H1 (cell line): ENCODE data around the gene SLC25A17. TPM values are rescaled to one million over a fixed set of nuclear protein-coding genes. Genes with fewer than 3 reads are reported as not detected.

Experiments used
- CTCF ChIA-PET: fragments of 300-600 bp; sonication (Branson Sonifier 250); formaldehyde crosslinking; loops from one replicate; lab custom pipeline; 2021; ENCODE audit not compliant: partially characterized antibody; lab: Charles Lee
- POLR2A ChIA-PET: fragments of 300-600 bp; sonication (Branson Sonifier 250); formaldehyde crosslinking; loops from one replicate; lab custom pipeline; 2021; ENCODE audit warnings: inconsistent platforms; ENCODE audit not compliant: partially characterized antibody; lab: Charles Lee
- DNase-seq, 2 experiments: peaks; one replicate each; pipeline versions ENCODE4 v3.0.0 to v3.0.0-alpha.2; 2010 to 2022; ENCODE audit warnings: low spot score in 2 of 2, low read depth in 1 of 2, mixed read lengths in 1 of 2
- FAIRE-seq: peaks from 2 replicates; lab custom pipeline; 2011; peaks lifted over from hg19 to GRCh38; lab: Jason Lieb, UNC
- H2AFZ ChIP-seq: 2 replicates; pipeline ENCODE4 v1.8.1; 2012; ENCODE audit warnings: low read length, inconsistent platforms
- H2AK5ac ChIP-seq: 2 replicates; pipeline ENCODE4 v1.6.1; 2013; ENCODE audit warnings: low read depth, low read length
- H2BK120ac ChIP-seq: replicated peaks from 2 replicates; pipeline ENCODE3; 2013; ENCODE audit warnings: low read depth, low read length, inconsistent platforms
- H2BK12ac ChIP-seq: 2 replicates; pipeline ENCODE4 v1.6.1; 2013; ENCODE audit warnings: low read depth, low read length
- H2BK15ac ChIP-seq: 2 replicates; pipeline ENCODE4 v1.6.1; 2013; ENCODE audit warnings: low read length
- H2BK20ac ChIP-seq: 2 replicates; pipeline ENCODE4 v1.6.1; 2013; ENCODE audit warnings: low read length
- H2BK5ac ChIP-seq: 2 replicates; pipeline ENCODE4 v1.6.1; 2013; ENCODE audit warnings: low read depth, low read length
- H3K14ac ChIP-seq: 2 replicates; pipeline ENCODE4 v1.6.1; 2013; ENCODE audit warnings: inconsistent platforms; ENCODE audit not compliant: insufficient read length
- H3K18ac ChIP-seq: 2 replicates; pipeline ENCODE4 v1.6.1; 2013; ENCODE audit warnings: low read length; ENCODE audit errors: extremely low read depth
- H3K23ac ChIP-seq: 2 replicates; pipeline ENCODE4 v1.6.1; 2013; ENCODE audit warnings: inconsistent platforms; ENCODE audit not compliant: insufficient read length
- H3K23me2 ChIP-seq: 2 replicates; pipeline ENCODE4 v1.6.1; 2013; ENCODE audit warnings: low read depth, low read length
- H3K27ac ChIP-seq: 2 replicates; pipeline ENCODE4 v1.6.1; 2011; ENCODE audit warnings: low read depth, low read length, inconsistent platforms
- H3K27me3 ChIP-seq, 4 experiments: replicated peaks in 1 of 4; 1 replicate in 1 of 4; 2 replicates in 3 of 4; pipeline versions ENCODE4 v1.6.1 to v1.8.1; 2011 to 2013; ENCODE audit warnings: low read length in 3 of 4, mild to moderate bottlenecking in 3 of 4, inconsistent platforms in 2 of 4, mixed read lengths in 2 of 4, moderate library complexity in 1 of 4; ENCODE audit not compliant: control insufficient read depth in 3 of 4, insufficient read depth in 3 of 4; ENCODE audit errors: extremely low read depth in 1 of 4
- H3K36me3 ChIP-seq, 4 experiments: 2 replicates each; pipeline versions ENCODE4 v1.6.1 to v1.8.1; 2011 to 2013; ENCODE audit warnings: mild to moderate bottlenecking in 4 of 4, low read length in 3 of 4, moderate library complexity in 2 of 4, control low read depth in 1 of 4, inconsistent platforms in 1 of 4; ENCODE audit not compliant: insufficient read depth in 4 of 4, control insufficient read depth in 2 of 4
- H3K4ac ChIP-seq: replicated peaks from 2 replicates; pipeline ENCODE3; 2013; ENCODE audit warnings: low read length, low read depth, mixed read lengths, inconsistent platforms; ENCODE audit not compliant: insufficient read length
- H3K4me1 ChIP-seq, 4 experiments: replicated peaks in 1 of 4; 1 replicate in 1 of 4; 2 replicates in 3 of 4; pipeline versions ENCODE4 v1.6.1 to v1.8.1; 2011 to 2013; ENCODE audit warnings: low read length in 3 of 4, inconsistent platforms in 2 of 4, mixed read lengths in 1 of 4; ENCODE audit not compliant: insufficient read depth in 4 of 4, control insufficient read depth in 3 of 4
- H3K4me2 ChIP-seq, 2 experiments: 2 replicates each; pipeline versions ENCODE4 v1.6.1 to v1.8.1; 2011 to 2013; ENCODE audit warnings: low read depth in 2 of 2, low read length in 2 of 2, control low read depth in 1 of 2, inconsistent platforms in 1 of 2, mild to moderate bottlenecking in 1 of 2; ENCODE audit not compliant: insufficient read depth in 1 of 2
- H3K4me3 ChIP-seq, 4 experiments: fragments of 200-600, 300-600 bp in 1 of 4; sonication (generic), shearing (Covaris generic), sonication (Bioruptor Twin) in 1 of 4; 2 replicates each; pipeline versions ENCODE4 v1.5.1 to v1.8.1; 2011 to 2016; ENCODE audit warnings: low read length in 4 of 4, low read depth in 3 of 4, control low read depth in 2 of 4, inconsistent platforms in 2 of 4, mild to moderate bottlenecking in 2 of 4, mixed read lengths in 1 of 4, moderate library complexity in 1 of 4; ENCODE audit not compliant: insufficient read depth in 2 of 4; ENCODE audit errors: extremely low read depth in 1 of 4
- H3K56ac ChIP-seq: replicated peaks from 2 replicates; pipeline ENCODE3; 2013; ENCODE audit warnings: low read depth, mild to moderate bottlenecking, mixed read lengths, low read length, inconsistent platforms; ENCODE audit not compliant: insufficient read length
- H3K79me1 ChIP-seq: 2 replicates; pipeline ENCODE4 v1.6.1; 2013; ENCODE audit warnings: low read depth, low read length, control low read depth
- H3K79me2 ChIP-seq, 2 experiments: 2 replicates each; pipeline versions ENCODE4 v1.6.1 to v1.8.1; 2012 to 2013; ENCODE audit warnings: low read length in 2 of 2, mild to moderate bottlenecking in 2 of 2, inconsistent platforms in 1 of 2; ENCODE audit not compliant: insufficient read depth in 2 of 2, control insufficient read depth in 1 of 2
- H3K9ac ChIP-seq, 4 experiments: replicated peaks in 1 of 4; 1 replicate in 1 of 4; 2 replicates in 3 of 4; pipeline versions ENCODE4 v1.6.1 to v1.8.1; 2011 to 2013; ENCODE audit warnings: low read depth in 3 of 4, low read length in 3 of 4, control low read depth in 2 of 4, mild to moderate bottlenecking in 2 of 4, moderate library complexity in 2 of 4, inconsistent platforms in 1 of 4; ENCODE audit errors: extremely low read depth in 1 of 4
- H3K9me3 ChIP-seq, 2 experiments: 2 replicates each; pipeline versions ENCODE4 v1.6.1 to v1.8.1; 2012 to 2013; ENCODE audit warnings: mild to moderate bottlenecking in 2 of 2, moderate library complexity in 2 of 2, control low read depth in 1 of 2, inconsistent platforms in 1 of 2, low read depth in 1 of 2, low read length in 1 of 2, mixed read lengths in 1 of 2; ENCODE audit not compliant: insufficient read depth in 2 of 2
- H4K20me1 ChIP-seq, 2 experiments: replicated peaks in 1 of 2; 2 replicates each; pipeline versions ENCODE3 to v1.8.1; 2011 to 2013; ENCODE audit warnings: inconsistent platforms in 2 of 2, low read length in 2 of 2, mild to moderate bottlenecking in 1 of 2; ENCODE audit not compliant: insufficient read depth in 2 of 2, control insufficient read depth in 1 of 2
- H4K5ac ChIP-seq: 2 replicates; pipeline ENCODE4 v1.6.1; 2013; ENCODE audit warnings: low read length, low read depth, mixed read lengths, inconsistent platforms; ENCODE audit not compliant: insufficient read length
- H4K8ac ChIP-seq: 2 replicates; pipeline ENCODE4 v1.8.0; 2013; ENCODE audit warnings: mild to moderate bottlenecking, moderate library complexity, low read length, inconsistent platforms; ENCODE audit not compliant: insufficient read depth; ENCODE audit errors: extremely low read depth
- H4K91ac ChIP-seq: replicated peaks from 2 replicates; pipeline ENCODE3; 2013; ENCODE audit warnings: low read length, mixed read lengths, inconsistent platforms; ENCODE audit not compliant: insufficient read length
- CBX8 ChIP-seq: fragments of 300-800, 300-1000 bp; sonication (generic); IDR thresholded peaks from 2 replicates; pipeline ENCODE4 v1.7.1; 2016; ENCODE audit warnings: low read depth, low read length, borderline replicate concordance
- CREB1 ChIP-seq: IDR thresholded peaks from 2 replicates; pipeline ENCODE4 v1.6.1; 2012; ENCODE audit warnings: inconsistent platforms
- FOSL1 ChIP-seq: IDR thresholded peaks from 2 replicates; pipeline ENCODE4 v1.6.1; 2011; ENCODE audit warnings: mild to moderate bottlenecking, low read depth, low read length, moderate library complexity; ENCODE audit not compliant: insufficient read depth
- GTF2F1 ChIP-seq: IDR thresholded peaks from 2 replicates; pipeline ENCODE4 v1.6.1; 2012; ENCODE audit warnings: low read depth, low read length, improper control_type of control experiment, borderline replicate concordance
- KDM4A ChIP-seq: IDR thresholded peaks from one replicate; pipeline ENCODE4 v1.7.1; 2012; ENCODE audit warnings: low read depth, mild to moderate bottlenecking, moderate library complexity, low read length, inconsistent platforms; ENCODE audit not compliant: severe bottlenecking
- NRF1 ChIP-seq: IDR thresholded peaks from 2 replicates; pipeline ENCODE4 v1.6.1; 2011; ENCODE audit warnings: mild to moderate bottlenecking, low read depth, low read length, improper control_type of control experiment
- PHF8 ChIP-seq: fragments of 200-600 bp; sonication (generic); conservative IDR thresholded peaks from 2 replicates; pipeline ENCODE4 v1.7.1; 2012; ENCODE audit warnings: low read depth, mild to moderate bottlenecking, inconsistent platforms, low read length, moderate library complexity
- POLR2A ChIP-seq, 2 experiments: IDR thresholded peaks; 1 replicate in 1 of 2; 2 replicates in 1 of 2; pipeline ENCODE4 v1.6.1; 2011; ENCODE audit warnings: low read depth in 2 of 2, low read length in 2 of 2, mild to moderate bottlenecking in 2 of 2; ENCODE audit errors: control extremely low read depth in 1 of 2
- RFX5 ChIP-seq: IDR thresholded peaks from 2 replicates; pipeline ENCODE4 v1.6.1; 2011; ENCODE audit warnings: low read depth, low read length, improper control_type of control experiment, borderline replicate concordance
- SP4 ChIP-seq: IDR thresholded peaks from 2 replicates; pipeline ENCODE4 v1.6.1; 2012; ENCODE audit warnings: low read length, inconsistent platforms
- TAF1 ChIP-seq: IDR thresholded peaks from 2 replicates; pipeline ENCODE4 v1.6.1; 2011; ENCODE audit warnings: mild to moderate bottlenecking, low read depth, low read length
- YY1 ChIP-seq: IDR thresholded peaks from 2 replicates; pipeline ENCODE4 v1.6.1; 2011; ENCODE audit warnings: low read depth, mild to moderate bottlenecking, low read length
- WGBS, 2 experiments: shearing (Covaris generic) in 1 of 2; methylation state at CpG; one replicate each; pipeline versions ENCODE4 v1.1.6 to v1.1.7; 2013 to 2015; ENCODE audit warnings: low lambda C conversion rate in 2 of 2, mixed read lengths in 2 of 2, inconsistent platforms in 1 of 2, low coverage in 1 of 2, missing lambda C conversion rate in 1 of 2; ENCODE audit not compliant: insufficient replicate concordance in 2 of 2, insufficient coverage in 1 of 2, insufficient read length in 1 of 2; ENCODE audit errors: extremely low coverage in 1 of 2, missing lambda C conversion rate in 1 of 2; 5-methylcytosine and 5-hydroxymethylcytosine counted together
- polyA plus RNA-seq, 7 experiments: library from polyadenylated mRNA; depleted of rRNA in 3 of 7; stranded (reverse) in 5 of 7; unstranded in 2 of 7; fragments of >200 nt in 5 of 7; fragments of 200-250 nt in 2 of 7; gene quantifications; 1 replicate in 5 of 7; 2 replicates in 1 of 7; 4 replicates in 1 of 7; pipeline versions ENCODE4 v1.2.1 to v1.2.3, GENCODE V29; 2011 to 2013; ENCODE audit warnings: missing spikeins in 2 of 7, mixed read lengths in 2 of 7
- total RNA-seq: library from RNA; stranded (reverse); fragmentation: NEBNext Ultra II Directional; extraction: Animal tissue kit (Norgen Biotek cat#: 25700); gene quantifications from 2 replicates; pipeline ENCODE4 v1.2.1, GENCODE V29; 2021
- TF ChIP-seq, protein P1 (sequence below): IDR thresholded peaks from 2 replicates; pipeline ENCODE4 v1.6.1; 2012; ENCODE audit warnings: inconsistent platforms
- TF ChIP-seq, protein P2 (sequence below): IDR thresholded peaks from 2 replicates; pipeline ENCODE4 v1.6.1; 2011; ENCODE audit warnings: low read length, improper control_type of control experiment

The SLC25A17 gene
- total and polyA plus RNA-seq, 2 of the 8 experiments (the other 6 are each of a cell fraction or from before 2014, with no cell fraction given): 17.9 to 40.4 TPM

DNA sequence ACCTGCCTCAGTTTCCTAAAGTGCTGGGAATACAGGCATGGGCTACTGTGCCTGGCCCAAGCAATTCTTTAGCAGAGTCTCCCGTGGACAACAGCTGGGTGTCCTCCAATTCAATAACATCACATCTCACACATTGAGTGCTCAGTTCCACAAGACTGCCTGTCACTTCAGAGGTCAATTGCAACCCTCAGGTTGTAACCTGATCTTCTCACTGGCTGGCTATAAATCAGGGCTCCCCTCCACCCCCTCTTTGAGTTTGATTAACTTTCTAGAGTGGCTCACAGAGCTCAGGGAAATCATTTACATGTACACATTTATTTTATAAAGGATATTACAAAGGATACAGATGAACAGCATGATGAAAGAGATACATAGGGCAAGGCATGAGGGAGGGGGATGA is 71.8 kb downstream of the SLC25A17 start:
- Histone ChIP-seq H2BK12ac (no peak overlapping the region), H3K4me1 (peaks cover 3 to 11% (median 6%) of the 10 kb centered on the region in 4 experiments), H3K9ac (no peak overlapping the region), H3K36me3 (no peaks in the 10 kb centered on the region), H3K4me3 (no peak overlapping the region), H4K20me1 (no peaks in the 10 kb centered on the region), H2AK5ac (no peak overlapping the region), H2BK15ac (no peak overlapping the region), H4K5ac (no peak overlapping the region), H3K56ac (no peak overlapping the region), H4K91ac (no peak overlapping the region), H2BK120ac (no peak overlapping the region), H2AFZ (no peak overlapping the region), H4K8ac (no peak overlapping the region), H3K23me2 (no peaks in the 10 kb centered on the region), H3K18ac (no peak overlapping the region), H2BK20ac (no peak overlapping the region), H3K27me3 (no peaks in the 10 kb centered on the region), H3K4ac (no peak overlapping the region), H3K79me1 (no peaks in the 10 kb centered on the region), H3K14ac (no peak overlapping the region), H3K27ac (no peak overlapping the region), H3K23ac (no peak overlapping the region), H2BK5ac (no peak overlapping the region), H3K4me2 (no peak overlapping the region), H3K79me2 (no peaks in the 10 kb centered on the region), H3K9me3 (no peaks in the 10 kb centered on the region)
- ChIA-PET CTCF (interaction anchor here (1.8 to 4.1 kb wide), 2 partner anchors 10 to 11 kb away, joined by 9 to 25 read pairs; no protein-coding TSS in a partner anchor), POLR2A (interaction anchor here (0.6 to 1.5 kb wide), 3 partner anchors 19 to 1181 kb away, joined by 3 read pairs; no protein-coding TSS in a partner anchor)
- no peak for DNase-seq
- WGBS, 2 experiments: 89% methylated on average over 1 of the region's 1 CpG; no CpG with 5 or more reads in 1 of the 2 experiments
- FAIRE-seq: no peak
- TF ChIP-seq CREB1: no peak
- no peak for TF ChIP-seq YY1
- no peak for TF ChIP-seq GTF2F1
- TF ChIP-seq POLR2A (IDR thresholded peaks at IDR 0.05; ENCODE audit: control extremely low read depth in 1 of 2, low read depth in 2 of 2, low read length in 2 of 2): no peak
- TF ChIP-seq, protein P1, sequence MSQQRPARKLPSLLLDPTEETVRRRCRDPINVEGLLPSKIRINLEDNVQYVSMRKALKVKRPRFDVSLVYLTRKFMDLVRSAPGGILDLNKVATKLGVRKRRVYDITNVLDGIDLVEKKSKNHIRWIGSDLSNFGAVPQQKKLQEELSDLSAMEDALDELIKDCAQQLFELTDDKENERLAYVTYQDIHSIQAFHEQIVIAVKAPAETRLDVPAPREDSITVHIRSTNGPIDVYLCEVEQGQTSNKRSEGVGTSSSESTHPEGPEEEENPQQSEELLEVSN: no peak
- no peak for TF ChIP-seq RFX5
- TF ChIP-seq, protein P2, sequence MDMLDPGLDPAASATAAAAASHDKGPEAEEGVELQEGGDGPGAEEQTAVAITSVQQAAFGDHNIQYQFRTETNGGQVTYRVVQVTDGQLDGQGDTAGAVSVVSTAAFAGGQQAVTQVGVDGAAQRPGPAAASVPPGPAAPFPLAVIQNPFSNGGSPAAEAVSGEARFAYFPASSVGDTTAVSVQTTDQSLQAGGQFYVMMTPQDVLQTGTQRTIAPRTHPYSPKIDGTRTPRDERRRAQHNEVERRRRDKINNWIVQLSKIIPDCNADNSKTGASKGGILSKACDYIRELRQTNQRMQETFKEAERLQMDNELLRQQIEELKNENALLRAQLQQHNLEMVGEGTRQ: no peak
- no peak for TF ChIP-seq KDM4A
- TF ChIP-seq NRF1: no peak
- no peak for TF ChIP-seq SP4
- TF ChIP-seq PHF8: no peak
- no peak for TF ChIP-seq TAF1
- TF ChIP-seq CBX8: no peak
- no peak for TF ChIP-seq FOSL1
